ENCODE results near the gene C1orf122.
A peak's percentile ranks its signal among the peaks of the same experiment; 100 is the strongest.
"Not testable (repeated sequence)": the region's sequence is repeated elsewhere in the genome, so short reads cannot be mapped to it uniquely, and the experiment has no call there.

Gene C1orf122

GRCh38 chr1:37807555-37808368 is at the start of gene C1orf122, which contains the start of gene YRDC:
Gene C1orf122 (plus strand): TSS chr1:37807790. CDS start chr1:37808405, 615 bp downstream.
Gene YRDC (minus strand): TSS chr1:37808208. CDS start chr1:37808180, 28 bp downstream.
- peak; percentile 96 for DNase-seq
- Mint-ChIP-seq H3K4me1 (ENCODE audit: low read depth) (peaks cover 49% of the 10 kb centered on the region), H3K27me3 (no peaks in the 10 kb centered on the region), H3K4me3 (peak within 1 kb of the TSS; percentile 92), H3K27ac (peak within 1 kb of the TSS; percentile 95), H3K36me3 (ENCODE audit: low read depth) (peaks cover 86% of the 10 kb centered on the region), H3K9me3 (no peaks in the 10 kb centered on the region)

DNA sequence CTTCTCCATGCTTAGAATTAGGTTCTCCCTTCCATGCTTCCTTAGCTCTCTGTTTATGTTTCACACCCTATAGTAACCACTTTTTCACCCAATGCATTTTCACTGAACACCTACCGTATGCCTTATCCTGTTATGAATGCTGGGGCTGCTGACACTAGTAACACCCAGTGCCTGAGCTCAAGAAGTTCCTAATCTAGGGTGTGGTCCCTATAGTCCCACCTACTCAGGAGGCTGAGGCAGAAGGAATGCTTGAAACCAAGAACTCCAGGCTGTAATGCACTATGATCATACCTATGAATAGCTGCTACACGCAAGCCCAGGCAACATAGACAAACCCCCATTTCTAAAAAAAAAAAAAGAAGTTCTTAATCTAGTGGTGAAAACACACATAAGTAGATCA is 48.1 kb upstream of the C1orf122 start:
- H3K27ac Mint-ChIP-seq: no peak overlapping the region
- H3K27me3 Mint-ChIP-seq: peaks cover 44% of the 10 kb centered on the region
- H3K4me1 Mint-ChIP-seq (ENCODE audit: low read depth): peaks cover 16% of the 10 kb centered on the region
- H3K36me3 Mint-ChIP-seq (ENCODE audit: low read depth): no peaks in the 10 kb centered on the region
- H3K4me3 Mint-ChIP-seq: no peak overlapping the region
- H3K9me3 Mint-ChIP-seq: no peaks in the 10 kb centered on the region
- no peak for DNase-seq

DNA sequence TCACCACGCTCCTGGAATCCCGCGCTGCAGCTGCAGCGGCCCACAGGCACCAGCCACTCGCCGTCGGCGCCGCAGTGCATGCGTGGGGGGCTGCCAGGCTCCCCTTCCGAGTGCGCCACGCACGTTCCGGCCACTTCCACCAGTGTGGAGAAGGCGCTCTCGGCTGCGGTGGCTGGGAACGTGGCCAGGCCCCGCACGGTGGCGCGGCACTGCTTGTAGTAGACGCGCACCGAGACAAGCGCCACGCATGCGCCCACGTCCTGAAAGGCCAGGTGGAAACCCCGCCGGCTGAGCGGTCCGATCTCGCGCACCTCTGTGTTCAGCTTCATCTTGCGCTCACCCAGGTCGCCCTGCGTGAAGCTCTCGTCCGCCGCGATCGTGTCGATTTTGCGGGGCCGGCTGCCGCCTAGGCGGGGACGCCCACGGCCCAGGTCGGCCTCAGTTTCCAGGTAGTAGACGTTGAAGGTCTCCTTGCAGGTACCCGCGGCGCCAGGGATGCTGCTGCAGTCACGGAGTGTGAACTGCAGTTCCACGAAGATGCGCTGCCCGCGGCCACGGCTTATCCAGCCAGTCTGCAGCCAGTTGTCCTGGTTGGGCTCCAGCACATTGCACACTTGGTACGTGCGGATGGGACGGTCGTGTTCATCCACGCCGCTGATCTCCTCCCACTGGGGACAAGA is 46.0 kb upstream of the C1orf122 start:
- Mint-ChIP-seq H3K4me3 (no peak overlapping the region), H3K36me3 (ENCODE audit: low read depth) (no peaks in the 10 kb centered on the region), H3K27me3 (peaks cover 54% of the 10 kb centered on the region), H3K9me3 (no peaks in the 10 kb centered on the region), H3K4me1 (ENCODE audit: low read depth) (peaks cover 15% of the 10 kb centered on the region), H3K27ac (no peak overlapping the region)
- DNase-seq: no peak

DNA sequence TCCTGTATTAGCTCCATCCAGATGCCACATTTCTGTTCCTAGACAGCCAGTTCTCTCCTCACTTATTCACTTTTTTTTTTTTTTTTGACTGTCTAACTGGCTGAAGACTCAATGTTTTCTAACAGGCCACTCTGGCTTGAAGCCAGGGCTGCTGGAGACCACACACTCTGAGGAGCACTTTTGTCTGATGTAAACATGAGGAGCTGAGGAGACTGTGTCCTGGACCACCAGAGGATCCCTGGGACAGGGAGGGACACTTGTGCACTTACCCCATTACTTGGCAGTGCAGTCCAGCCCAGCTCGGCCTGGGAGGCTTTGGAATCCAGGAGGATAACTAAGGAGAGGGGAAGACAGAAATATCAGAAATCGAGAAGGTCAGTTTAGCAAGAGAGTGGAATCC is 45.1 kb upstream of the C1orf122 start:
- Mint-ChIP-seq H3K27ac (no peak overlapping the region), H3K9me3 (no peaks in the 10 kb centered on the region), H3K36me3 (ENCODE audit: low read depth) (no peaks in the 10 kb centered on the region), H3K4me3 (no peak overlapping the region), H3K4me1 (ENCODE audit: low read depth) (peaks cover 17% of the 10 kb centered on the region), H3K27me3 (peaks cover 64% of the 10 kb centered on the region)
- DNase-seq: no peak

- Mint-ChIP-seq H3K27me3 (peaks cover 78% of the 10 kb centered on the region), H3K4me3 (no peak overlapping the region), H3K4me1 (ENCODE audit: low read depth) (peaks cover 17% of the 10 kb centered on the region), H3K36me3 (ENCODE audit: low read depth) (no peaks in the 10 kb centered on the region), H3K27ac (no peak overlapping the region), H3K9me3 (no peaks in the 10 kb centered on the region)
- no peak for DNase-seq
Observed at GRCh38 chr1:37763791-37764413, 43.7 kb upstream of the C1orf122 start.

DNA sequence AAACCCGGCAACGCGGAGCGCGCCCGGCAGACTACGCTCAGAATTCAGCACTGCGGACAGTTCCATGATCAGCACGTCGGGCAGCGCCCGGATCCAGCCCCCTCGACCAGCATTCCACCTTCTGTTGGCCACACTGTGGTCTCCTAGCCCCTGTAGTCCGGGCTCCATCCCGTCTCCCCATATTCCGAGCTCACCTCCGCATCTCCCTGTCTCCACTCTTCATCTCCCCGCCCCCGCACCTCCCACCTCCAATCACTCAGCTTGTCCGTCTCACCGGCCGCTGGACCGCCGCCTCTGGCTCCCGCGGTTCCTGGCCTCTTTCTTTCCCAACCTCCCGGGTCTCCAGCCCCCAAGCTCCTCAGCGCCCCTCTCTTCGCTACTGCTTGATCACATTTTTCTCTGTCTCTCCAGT is 43.2 kb upstream of the C1orf122 start:
- Mint-ChIP-seq H3K9me3 (no peaks in the 10 kb centered on the region), H3K27ac (no peak overlapping the region), H3K4me1 (ENCODE audit: low read depth) (peaks cover 17% of the 10 kb centered on the region), H3K27me3 (peaks cover 83% of the 10 kb centered on the region), H3K36me3 (ENCODE audit: low read depth) (no peaks in the 10 kb centered on the region), H3K4me3 (no peak overlapping the region)
- peak; percentile 59 for DNase-seq

GRCh38 chr1:37764888-37765441 is 42.6 kb upstream of the C1orf122 start, which contains the start of gene EPHA10:
Gene EPHA10 (minus strand): TSS chr1:37765120. CDS start chr1:37765066, 54 bp downstream.
- peak within 1 kb of the TSS; percentile 43 for H3K4me3 Mint-ChIP-seq
- H3K27me3 Mint-ChIP-seq: peaks cover 88% of the 10 kb centered on the region
- no peaks in the 10 kb centered on the region for H3K36me3 Mint-ChIP-seq (ENCODE audit: low read depth)
- H3K27ac Mint-ChIP-seq: no peak within 1 kb of the TSS
- no peak for DNase-seq
- H3K9me3 Mint-ChIP-seq: no peaks in the 10 kb centered on the region
- peaks cover 17% of the 10 kb centered on the region for H3K4me1 Mint-ChIP-seq (ENCODE audit: low read depth)

GRCh38 chr1:37765916-37766664 is 41.5 kb upstream of the C1orf122 start:
- no peaks in the 10 kb centered on the region for H3K9me3 Mint-ChIP-seq
- H3K4me3 Mint-ChIP-seq: peak overlapping the region; percentile 43
- H3K36me3 Mint-ChIP-seq (ENCODE audit: low read depth): no peaks in the 10 kb centered on the region
- peaks cover 17% of the 10 kb centered on the region for H3K4me1 Mint-ChIP-seq (ENCODE audit: low read depth)
- no peak overlapping the region for H3K27ac Mint-ChIP-seq
- peak; percentile 38 for DNase-seq
- H3K27me3 Mint-ChIP-seq: peaks cover 96% of the 10 kb centered on the region

- peaks cover 17% of the 10 kb centered on the region for H3K4me1 Mint-ChIP-seq (ENCODE audit: low read depth)
- DNase-seq: no peak
- no peak overlapping the region for H3K27ac Mint-ChIP-seq
- H3K4me3 Mint-ChIP-seq: no peak overlapping the region
- H3K9me3 Mint-ChIP-seq: no peaks in the 10 kb centered on the region
- H3K36me3 Mint-ChIP-seq (ENCODE audit: low read depth): no peaks in the 10 kb centered on the region
- peaks cover 86% of the 10 kb centered on the region for H3K27me3 Mint-ChIP-seq
Observed at GRCh38 chr1:37767488-37767887, 40.1 kb upstream of the C1orf122 start.

DNA sequence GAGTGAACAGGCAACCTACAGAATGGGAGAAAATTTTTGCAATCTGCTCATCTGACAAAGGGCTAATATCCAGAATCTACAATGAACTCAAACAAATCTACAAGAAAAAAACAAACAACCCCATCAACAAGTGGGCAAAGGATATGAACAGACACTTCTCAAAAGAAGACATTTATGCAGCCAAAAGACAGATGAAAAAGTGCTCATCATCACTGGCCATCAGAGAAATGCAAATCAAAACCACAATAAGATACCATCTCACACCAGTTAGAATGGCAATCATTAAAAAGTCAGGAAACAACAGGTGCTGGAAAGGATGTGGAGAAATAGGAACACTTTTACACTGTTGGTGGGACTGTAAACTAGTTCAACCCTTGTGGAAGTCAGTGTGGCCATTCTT is 36.1 kb upstream of the C1orf122 start:
- not testable (repeated sequence) for H3K4me1 Mint-ChIP-seq (ENCODE audit: low read depth); DNase-seq; H3K4me3 Mint-ChIP-seq; H3K27ac Mint-ChIP-seq; H3K9me3 Mint-ChIP-seq; H3K36me3 Mint-ChIP-seq (ENCODE audit: low read depth)
- peaks cover 55% of the 10 kb centered on the region for H3K27me3 Mint-ChIP-seq

GRCh38 chr1:37776946-37777516 is 30.6 kb upstream of the C1orf122 start:
- Mint-ChIP-seq H3K9me3 (no peaks in the 10 kb centered on the region), H3K27ac (peak overlapping the region; percentile 37)

DNA sequence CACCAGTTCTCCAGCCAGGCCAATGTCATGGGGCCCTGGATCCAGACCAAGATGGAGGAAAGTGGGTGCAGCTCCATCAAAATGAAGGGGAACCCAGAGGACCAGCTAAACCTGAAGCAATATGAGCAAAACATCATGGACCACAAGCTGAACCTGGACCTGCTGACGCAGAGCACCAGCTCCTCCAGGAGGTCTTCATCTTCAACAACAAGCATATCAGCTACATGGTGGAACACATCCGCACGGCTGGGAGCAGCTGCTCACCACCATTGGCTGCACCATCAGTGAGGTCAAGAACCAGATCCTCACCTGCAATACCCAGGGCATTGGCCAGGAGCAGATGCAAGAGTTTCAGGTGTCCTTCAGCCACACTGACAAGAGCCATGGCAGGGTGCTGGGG is 28.9 kb upstream of the C1orf122 start:
- no peaks in the 10 kb centered on the region for H3K36me3 Mint-ChIP-seq (ENCODE audit: low read depth)
- H3K27me3 Mint-ChIP-seq: peaks cover 8% of the 10 kb centered on the region
- H3K4me1 Mint-ChIP-seq (ENCODE audit: low read depth): peaks cover 11% of the 10 kb centered on the region
- DNase-seq: no peak
- H3K27ac Mint-ChIP-seq: no peak overlapping the region
- H3K4me3 Mint-ChIP-seq: no peak overlapping the region
- H3K9me3 Mint-ChIP-seq: no peaks in the 10 kb centered on the region

More at GRCh38 chr1:37776946-37777516, 30.6 kb upstream of the C1orf122 start:
- no peak for DNase-seq
- Mint-ChIP-seq H3K27me3 (peaks cover 14% of the 10 kb centered on the region), H3K4me3 (no peak overlapping the region), H3K4me1 (ENCODE audit: low read depth) (peaks cover 11% of the 10 kb centered on the region), H3K36me3 (ENCODE audit: low read depth) (no peaks in the 10 kb centered on the region)

GRCh38 chr1:37782491-37782890 is 25.1 kb upstream of the C1orf122 start:
- peaks cover under 1% of the 10 kb centered on the region for H3K4me1 Mint-ChIP-seq (ENCODE audit: low read depth)
- H3K27ac Mint-ChIP-seq: no peak overlapping the region
- H3K27me3 Mint-ChIP-seq: peaks cover 17% of the 10 kb centered on the region
- no peak for DNase-seq
- H3K36me3 Mint-ChIP-seq (ENCODE audit: low read depth): no peaks in the 10 kb centered on the region
- no peak overlapping the region for H3K4me3 Mint-ChIP-seq
- no peaks in the 10 kb centered on the region for H3K9me3 Mint-ChIP-seq

Measured in activated T-cell treated with anti-CD3 and anti-CD28 coated beads, Interleukin-2, amount 50 U/mL, for 24 hours (primary cell).